HepG2 (cell line): ENCODE results near the gene NPSR1. TPM values are rescaled to one million over a fixed set of nuclear protein-coding genes. Genes with fewer than 3 reads are reported as not detected.

Experiments used
- CHD2 ChIP-seq: IDR thresholded peaks from 2 replicates; pipeline ENCODE4 v1.6.1; 2011; ENCODE audit warnings: low read depth, low read length, improper control_type of control experiment
- IKZF1 ChIP-seq: fragments of 450-650 bp; IDR thresholded peaks from 2 replicates; pipeline ENCODE4 v1.7.1; 2016
- JDP2 ChIP-seq: sonication (generic); formaldehyde crosslinking; IDR thresholded peaks from 2 replicates; pipeline ENCODE4 v1.8.1; 2022; ENCODE audit warnings: missing genetic modification reagents, borderline replicate concordance
- NFATC3 ChIP-seq: sonication (generic); formaldehyde crosslinking; IDR thresholded peaks from 2 replicates; pipeline ENCODE4 v1.5.1; 2020; ENCODE audit warnings: mild to moderate bottlenecking, missing genetic modification reagents
- ONECUT2 ChIP-seq: sonication (generic); formaldehyde crosslinking; IDR thresholded peaks from 2 replicates; pipeline ENCODE4 v1.4.0; 2020; ENCODE audit warnings: missing genetic modification reagents
- PHF20 ChIP-seq: sonication (generic); formaldehyde crosslinking; IDR thresholded peaks from 2 replicates; pipeline ENCODE4 v1.5.0; 2020; ENCODE audit warnings: mild to moderate bottlenecking, missing genetic modification reagents
- PITX1 ChIP-seq: sonication (generic); formaldehyde crosslinking; IDR thresholded peaks from 2 replicates; pipeline ENCODE4 v1.5.1; 2020; ENCODE audit warnings: mild to moderate bottlenecking, missing genetic modification reagents
- SAFB2 ChIP-seq: sonication (generic); formaldehyde crosslinking; IDR thresholded peaks from 2 replicates; pipeline ENCODE4 v1.5.1; 2020; ENCODE audit warnings: missing genetic modification reagents, low read depth, mild to moderate bottlenecking, borderline replicate concordance
- SMARCC2 ChIP-seq: fragments of 450-650 bp; IDR thresholded peaks from 2 replicates; pipeline ENCODE4 v1.6.1; 2017; ENCODE audit warnings: antibody characterized with exemption, mild to moderate bottlenecking
- TBX2 ChIP-seq: sonication (generic); formaldehyde crosslinking; IDR thresholded peaks from 2 replicates; pipeline ENCODE4 v1.5.0; 2020; ENCODE audit warnings: missing genetic modification reagents, mild to moderate bottlenecking, borderline replicate concordance
- TEAD3 ChIP-seq: optimal IDR thresholded peaks from 2 replicates; pipeline ENCODE3; 2016; ENCODE audit warnings: borderline replicate concordance
- YEATS2 ChIP-seq: sonication (generic); formaldehyde crosslinking; IDR thresholded peaks from 2 replicates; pipeline ENCODE4 v1.4.0; 2020; ENCODE audit warnings: missing genetic modification reagents, borderline replicate concordance
- ZNF180 ChIP-seq: sonication (generic); formaldehyde crosslinking; IDR thresholded peaks from 2 replicates; pipeline ENCODE4 v1.4.0; 2020; ENCODE audit warnings: low read depth, missing genetic modification reagents, borderline replicate concordance
- ZNF431 ChIP-seq: sonication (generic); formaldehyde crosslinking; IDR thresholded peaks from 2 replicates; pipeline ENCODE4 v1.9.0; 2022; ENCODE audit warnings: missing genetic modification reagents, low read depth, mild to moderate bottlenecking, borderline replicate concordance
- ZNF883 ChIP-seq: sonication (generic); formaldehyde crosslinking; IDR thresholded peaks from 2 replicates; pipeline ENCODE4 v1.5.1; 2020; ENCODE audit warnings: mild to moderate bottlenecking, missing genetic modification reagents; ENCODE audit errors: not compliant biosample characterization
- polyA plus RNA-seq, 8 experiments: library from polyadenylated mRNA; depleted of rRNA in 3 of 8; stranded (reverse) in 7 of 8; unstranded in 1 of 8; fragments of >200 nt; fragmentation: Illumina TruSeq in 4 of 8; extraction: Trizol in 4 of 8; gene quantifications; 2 replicates each; pipeline versions ENCODE4 v1.2.1 to v1.2.3, GENCODE V29; 2011 to 2016; ENCODE audit warnings: low read depth in 4 of 8, missing spikeins in 1 of 8, mixed read lengths in 1 of 8; ENCODE audit not compliant: insufficient read depth in 1 of 8
- total RNA-seq, 5 experiments: library from RNA; depleted of rRNA; stranded (reverse); fragments of >200 nt; fragmentation: Illumina TruSeq; extraction: Trizol; gene quantifications; 2 replicates each; pipeline ENCODE4 v1.2.3, GENCODE V29; 2016; ENCODE audit warnings: low read depth in 1 of 5
- TF ChIP-seq, protein P1 (sequence below): sonication (generic); formaldehyde crosslinking; IDR thresholded peaks from 2 replicates; pipeline ENCODE4 v1.9.0; 2021; ENCODE audit warnings: mild to moderate bottlenecking, missing genetic modification reagents
- TF ChIP-seq, protein P2 (sequence below): sonication (generic); formaldehyde crosslinking; IDR thresholded peaks from 2 replicates; pipeline ENCODE4 v1.9.0; 2022; ENCODE audit warnings: missing genetic modification reagents, mild to moderate bottlenecking, borderline replicate concordance
- TF ChIP-seq, protein P3 (sequence below): IDR thresholded peaks from 2 replicates; pipeline ENCODE4 v1.6.1; 2016; ENCODE audit warnings: missing compliant biosample characterization, missing genetic modification reagents, borderline replicate concordance
- TF ChIP-seq, protein P4 (sequence below): sonication (generic); formaldehyde crosslinking; IDR thresholded peaks from 2 replicates; pipeline ENCODE4 v1.8.0; 2023; ENCODE audit warnings: mild to moderate bottlenecking, missing genetic modification reagents

The NPSR1 gene
- total and polyA plus RNA-seq, 2 of the 13 experiments (the other 11 are each of a cell fraction or from before 2014, with no cell fraction given), result not detected

DNA sequence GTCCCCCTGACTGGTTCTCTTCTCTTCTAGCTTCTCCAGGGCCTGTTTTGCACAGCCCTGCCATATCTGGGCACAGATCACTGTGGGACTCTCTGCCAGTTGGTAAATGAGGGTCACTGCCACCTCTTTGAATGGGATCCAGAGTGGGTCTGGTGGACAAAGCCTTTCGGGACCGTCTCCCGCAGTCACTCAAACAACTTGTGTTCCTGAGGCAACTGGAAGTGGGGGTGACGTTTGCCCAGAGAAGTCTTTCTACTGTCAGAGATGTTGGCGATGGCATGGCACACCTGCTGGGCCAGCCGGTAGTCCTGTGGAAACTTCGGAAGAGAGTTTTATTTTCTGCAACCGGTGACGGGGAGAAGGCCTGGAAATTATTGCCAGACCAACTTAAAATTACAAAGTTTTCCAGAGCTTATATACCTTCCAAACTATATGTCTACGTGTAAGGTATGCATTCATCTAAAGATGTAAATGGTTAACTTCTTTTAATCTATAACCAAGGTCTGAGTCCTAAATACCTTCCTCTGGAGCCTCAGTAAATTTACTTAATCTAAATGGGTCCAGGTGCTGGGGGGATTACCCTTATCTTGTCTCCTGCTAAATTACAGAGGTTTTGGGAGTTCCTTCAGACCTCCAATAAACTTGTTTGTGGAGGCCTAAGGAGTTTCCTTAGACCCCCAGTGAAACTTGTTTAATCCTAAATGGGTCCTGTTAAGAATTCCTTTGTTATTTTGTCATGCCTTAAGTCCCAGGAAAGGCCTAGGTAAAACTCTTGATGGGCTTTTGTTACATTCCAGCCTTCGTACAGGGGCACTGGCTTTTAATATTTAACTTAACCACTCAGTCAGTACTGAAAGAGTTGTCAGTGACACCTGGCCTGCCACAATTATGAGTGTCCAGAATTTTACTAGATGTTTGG is 94.0 kb downstream of the NPSR1 start (continued):
- TF ChIP-seq, protein P1, sequence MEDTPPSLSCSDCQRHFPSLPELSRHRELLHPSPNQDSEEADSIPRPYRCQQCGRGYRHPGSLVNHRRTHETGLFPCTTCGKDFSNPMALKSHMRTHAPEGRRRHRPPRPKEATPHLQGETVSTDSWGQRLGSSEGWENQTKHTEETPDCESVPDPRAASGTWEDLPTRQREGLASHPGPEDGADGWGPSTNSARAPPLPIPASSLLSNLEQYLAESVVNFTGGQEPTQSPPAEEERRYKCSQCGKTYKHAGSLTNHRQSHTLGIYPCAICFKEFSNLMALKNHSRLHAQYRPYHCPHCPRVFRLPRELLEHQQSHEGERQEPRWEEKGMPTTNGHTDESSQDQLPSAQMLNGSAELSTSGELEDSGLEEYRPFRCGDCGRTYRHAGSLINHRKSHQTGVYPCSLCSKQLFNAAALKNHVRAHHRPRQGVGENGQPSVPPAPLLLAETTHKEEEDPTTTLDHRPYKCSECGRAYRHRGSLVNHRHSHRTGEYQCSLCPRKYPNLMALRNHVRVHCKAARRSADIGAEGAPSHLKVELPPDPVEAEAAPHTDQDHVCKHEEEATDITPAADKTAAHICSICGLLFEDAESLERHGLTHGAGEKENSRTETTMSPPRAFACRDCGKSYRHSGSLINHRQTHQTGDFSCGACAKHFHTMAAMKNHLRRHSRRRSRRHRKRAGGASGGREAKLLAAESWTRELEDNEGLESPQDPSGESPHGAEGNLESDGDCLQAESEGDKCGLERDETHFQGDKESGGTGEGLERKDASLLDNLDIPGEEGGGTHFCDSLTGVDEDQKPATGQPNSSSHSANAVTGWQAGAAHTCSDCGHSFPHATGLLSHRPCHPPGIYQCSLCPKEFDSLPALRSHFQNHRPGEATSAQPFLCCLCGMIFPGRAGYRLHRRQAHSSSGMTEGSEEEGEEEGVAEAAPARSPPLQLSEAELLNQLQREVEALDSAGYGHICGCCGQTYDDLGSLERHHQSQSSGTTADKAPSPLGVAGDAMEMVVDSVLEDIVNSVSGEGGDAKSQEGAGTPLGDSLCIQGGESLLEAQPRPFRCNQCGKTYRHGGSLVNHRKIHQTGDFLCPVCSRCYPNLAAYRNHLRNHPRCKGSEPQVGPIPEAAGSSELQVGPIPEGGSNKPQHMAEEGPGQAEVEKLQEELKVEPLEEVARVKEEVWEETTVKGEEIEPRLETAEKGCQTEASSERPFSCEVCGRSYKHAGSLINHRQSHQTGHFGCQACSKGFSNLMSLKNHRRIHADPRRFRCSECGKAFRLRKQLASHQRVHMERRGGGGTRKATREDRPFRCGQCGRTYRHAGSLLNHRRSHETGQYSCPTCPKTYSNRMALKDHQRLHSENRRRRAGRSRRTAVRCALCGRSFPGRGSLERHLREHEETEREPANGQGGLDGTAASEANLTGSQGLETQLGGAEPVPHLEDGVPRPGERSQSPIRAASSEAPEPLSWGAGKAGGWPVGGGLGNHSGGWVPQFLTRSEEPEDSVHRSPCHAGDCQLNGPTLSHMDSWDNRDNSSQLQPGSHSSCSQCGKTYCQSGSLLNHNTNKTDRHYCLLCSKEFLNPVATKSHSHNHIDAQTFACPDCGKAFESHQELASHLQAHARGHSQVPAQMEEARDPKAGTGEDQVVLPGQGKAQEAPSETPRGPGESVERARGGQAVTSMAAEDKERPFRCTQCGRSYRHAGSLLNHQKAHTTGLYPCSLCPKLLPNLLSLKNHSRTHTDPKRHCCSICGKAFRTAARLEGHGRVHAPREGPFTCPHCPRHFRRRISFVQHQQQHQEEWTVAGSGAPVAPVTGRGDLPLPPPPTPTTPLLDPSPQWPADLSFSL (CRISPR knock-in tag), result no peak
- no peak for TF ChIP-seq ONECUT2 (CRISPR knock-in tag)
- no peak for TF ChIP-seq YEATS2 (CRISPR knock-in tag)
- TF ChIP-seq, protein P2, sequence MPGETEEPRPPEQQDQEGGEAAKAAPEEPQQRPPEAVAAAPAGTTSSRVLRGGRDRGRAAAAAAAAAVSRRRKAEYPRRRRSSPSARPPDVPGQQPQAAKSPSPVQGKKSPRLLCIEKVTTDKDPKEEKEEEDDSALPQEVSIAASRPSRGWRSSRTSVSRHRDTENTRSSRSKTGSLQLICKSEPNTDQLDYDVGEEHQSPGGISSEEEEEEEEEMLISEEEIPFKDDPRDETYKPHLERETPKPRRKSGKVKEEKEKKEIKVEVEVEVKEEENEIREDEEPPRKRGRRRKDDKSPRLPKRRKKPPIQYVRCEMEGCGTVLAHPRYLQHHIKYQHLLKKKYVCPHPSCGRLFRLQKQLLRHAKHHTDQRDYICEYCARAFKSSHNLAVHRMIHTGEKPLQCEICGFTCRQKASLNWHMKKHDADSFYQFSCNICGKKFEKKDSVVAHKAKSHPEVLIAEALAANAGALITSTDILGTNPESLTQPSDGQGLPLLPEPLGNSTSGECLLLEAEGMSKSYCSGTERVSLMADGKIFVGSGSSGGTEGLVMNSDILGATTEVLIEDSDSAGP, result 0 out of 2 replicates have a peak, but pooled peaks have one; percentile 8
- 0 out of 2 replicates have a peak, but pooled peaks have one; percentile 41 for TF ChIP-seq ZNF431
- no peak for TF ChIP-seq SMARCC2
- TF ChIP-seq PHF20 (CRISPR knock-in tag), result no peak
- TF ChIP-seq, protein P3, sequence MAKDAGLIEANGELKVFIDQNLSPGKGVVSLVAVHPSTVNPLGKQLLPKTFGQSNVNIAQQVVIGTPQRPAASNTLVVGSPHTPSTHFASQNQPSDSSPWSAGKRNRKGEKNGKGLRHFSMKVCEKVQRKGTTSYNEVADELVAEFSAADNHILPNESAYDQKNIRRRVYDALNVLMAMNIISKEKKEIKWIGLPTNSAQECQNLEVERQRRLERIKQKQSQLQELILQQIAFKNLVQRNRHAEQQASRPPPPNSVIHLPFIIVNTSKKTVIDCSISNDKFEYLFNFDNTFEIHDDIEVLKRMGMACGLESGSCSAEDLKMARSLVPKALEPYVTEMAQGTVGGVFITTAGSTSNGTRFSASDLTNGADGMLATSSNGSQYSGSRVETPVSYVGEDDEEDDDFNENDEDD (CRISPR knock-in tag), result no peak
- no peak for TF ChIP-seq ZNF883 (CRISPR knock-in tag)
- TF ChIP-seq NFATC3 (CRISPR knock-in tag), result no peak
- TF ChIP-seq JDP2 (CRISPR knock-in tag), result no peak
- peak; percentile 11; the same call in 1 of the 2 replicates for TF ChIP-seq TBX2 (CRISPR knock-in tag)
- peak; percentile 58; the same call in 1 of the 2 replicates for TF ChIP-seq PITX1 (CRISPR knock-in tag)
- no peak for TF ChIP-seq SAFB2
- no peak for TF ChIP-seq IKZF1
- TF ChIP-seq TEAD3 (CRISPR knock-in tag), result peak; percentile 82
- TF ChIP-seq, protein P4, sequence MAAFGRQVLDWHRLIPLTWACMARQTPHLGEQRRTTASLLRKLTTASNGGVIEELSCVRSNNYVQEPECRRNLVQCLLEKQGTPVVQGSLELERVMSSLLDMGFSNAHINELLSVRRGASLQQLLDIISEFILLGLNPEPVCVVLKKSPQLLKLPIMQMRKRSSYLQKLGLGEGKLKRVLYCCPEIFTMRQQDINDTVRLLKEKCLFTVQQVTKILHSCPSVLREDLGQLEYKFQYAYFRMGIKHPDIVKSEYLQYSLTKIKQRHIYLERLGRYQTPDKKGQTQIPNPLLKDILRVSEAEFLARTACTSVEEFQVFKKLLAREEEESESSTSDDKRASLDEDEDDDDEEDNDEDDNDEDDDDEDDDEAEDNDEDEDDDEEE (CRISPR knock-in tag), result 0 out of 2 replicates have a peak, but pooled peaks have one; percentile 38
- no peak for TF ChIP-seq ZNF180
- TF ChIP-seq CHD2, result no peak
